ENCODE data around the gene STARD7. TPM values are rescaled to one million over a fixed set of nuclear protein-coding genes. Genes with fewer than 3 reads are reported as not detected.

STARD7 gene
- total RNA-seq, 1 donor from 2014 or later, result 85.8 TPM

GRCh38 chr2:96201338-96201737 lies 7.3 kb downstream of the STARD7 start:
- DNase-seq (ENCODE audit: extremely low read depth, low read depth, low spot score), result no peak

- DNase-seq (ENCODE audit: extremely low read depth, low read depth, low spot score), result no peak
Observed at GRCh38 chr2:96198921-96199320, 9.7 kb downstream of the STARD7 start.

- DNase-seq (ENCODE audit: extremely low read depth, low read depth, low spot score), result no peak
Observed at GRCh38 chr2:96197546-96198255, 10.9 kb downstream of the STARD7 start.

- DNase-seq (ENCODE audit: extremely low read depth, low read depth, low spot score), result no peak
Observed at GRCh38 chr2:96195410-96196066, 13.1 kb downstream of the STARD7 start.

GRCh38 chr2:96191937-96192670 lies 16.5 kb downstream of the STARD7 start:
- DNase-seq (ENCODE audit: extremely low read depth, low read depth, low spot score), result no peak

GRCh38 chr2:96188821-96189526 lies 19.7 kb downstream of the STARD7 start:
- DNase-seq (ENCODE audit: extremely low read depth, low read depth, low spot score), result no peak

- no peak for DNase-seq (ENCODE audit: extremely low read depth, low read depth, low spot score)
Observed at GRCh38 chr2:96186562-96186961, 22.1 kb downstream of the STARD7 start.

GRCh38 chr2:96185516-96185915 lies 23.1 kb downstream of the STARD7 start:
- no peak for DNase-seq (ENCODE audit: extremely low read depth, low read depth, low spot score)

GRCh38 chr2:96184989-96185388 lies 23.6 kb downstream of the STARD7 start:
- no peak for DNase-seq (ENCODE audit: extremely low read depth, low read depth, low spot score)

GRCh38 chr2:96184188-96184587 lies 24.4 kb downstream of the STARD7 start:
- no peak for DNase-seq (ENCODE audit: extremely low read depth, low read depth, low spot score)

GRCh38 chr2:96181529-96181928 lies 27.1 kb downstream of the STARD7 start:
- DNase-seq (ENCODE audit: extremely low read depth, low read depth, low spot score), result no peak

- DNase-seq (ENCODE audit: extremely low read depth, low read depth, low spot score), result no peak
Observed at GRCh38 chr2:96180521-96180920, 28.1 kb downstream of the STARD7 start.

GRCh38 chr2:96180002-96180401 lies 28.6 kb downstream of the STARD7 start:
- DNase-seq (ENCODE audit: extremely low read depth, low read depth, low spot score), result no peak

- DNase-seq (ENCODE audit: extremely low read depth, low read depth, low spot score), result no peak
Observed at GRCh38 chr2:96176661-96177060, 32.0 kb downstream of the STARD7 start.

GRCh38 chr2:96175951-96176350 lies 32.7 kb downstream of the STARD7 start:
- no peak for DNase-seq (ENCODE audit: extremely low read depth, low read depth, low spot score)

- no peak for DNase-seq (ENCODE audit: extremely low read depth, low read depth, low spot score)
Observed at GRCh38 chr2:96174251-96175144, 34.1 kb downstream of the STARD7 start.

- DNase-seq (ENCODE audit: extremely low read depth, low read depth, low spot score), result no peak
Observed at GRCh38 chr2:96171831-96172230, 36.8 kb downstream of the STARD7 start.

GRCh38 chr2:96170626-96171025 lies 38.0 kb downstream of the STARD7 start:
- no peak for DNase-seq (ENCODE audit: extremely low read depth, low read depth, low spot score)

GRCh38 chr2:96169868-96170507 lies 38.6 kb downstream of the STARD7 start:
- DNase-seq (ENCODE audit: extremely low read depth, low read depth, low spot score), result no peak
